Measurements from ENCODE around the gene GLYATL3. TPM values are rescaled to one million over a fixed set of nuclear protein-coding genes. Genes with fewer than 3 reads are reported as not detected.

Gene GLYATL3
- total RNA-seq, 1 donor from 2014 or later: not detected

- no peak for DNase-seq (ENCODE audit: low spot score)
- Mint-ChIP-seq H3K4me1 (ENCODE audit: low read depth) (no peaks in the 10 kb centered on the region), H3K27me3 (ENCODE audit: insufficient read depth) (peaks cover 7% of the 10 kb centered on the region), H3K9me3 (no peaks in the 10 kb centered on the region), H3K27ac (no peak overlapping the region), H3K4me3 (no peak overlapping the region), H3K36me3 (ENCODE audit: low read depth) (no peaks in the 10 kb centered on the region)
- intact Hi-C loops (cut with micrococcal nuclease): no loop called here
These were observed 41.5 kb downstream of the GLYATL3 start for GRCh38 chr6:49541210-49541724.

- Mint-ChIP-seq H3K27ac (no peak overlapping the region), H3K4me3 (no peak overlapping the region), H3K36me3 (ENCODE audit: low read depth) (no peaks in the 10 kb centered on the region), H3K4me1 (ENCODE audit: low read depth) (no peaks in the 10 kb centered on the region), H3K9me3 (no peaks in the 10 kb centered on the region), H3K27me3 (ENCODE audit: insufficient read depth) (peaks cover 14% of the 10 kb centered on the region)
- no peak for DNase-seq (ENCODE audit: low spot score)
- intact Hi-C loops (cut with micrococcal nuclease): no loop called here
These were observed 42.2 kb downstream of the GLYATL3 start for GRCh38 chr6:49541936-49542335.

- no peak overlapping the region for H3K4me3 Mint-ChIP-seq
- no peak overlapping the region for H3K27ac Mint-ChIP-seq
- no peaks in the 10 kb centered on the region for H3K4me1 Mint-ChIP-seq (ENCODE audit: low read depth)
- DNase-seq (ENCODE audit: low spot score): no peak
- H3K27me3 Mint-ChIP-seq (ENCODE audit: insufficient read depth): peaks cover 23% of the 10 kb centered on the region
- H3K9me3 Mint-ChIP-seq: no peaks in the 10 kb centered on the region
- intact Hi-C loops (cut with micrococcal nuclease): no loop called here
- H3K36me3 Mint-ChIP-seq (ENCODE audit: low read depth): no peaks in the 10 kb centered on the region
These were observed 43.5 kb downstream of the GLYATL3 start for GRCh38 chr6:49543087-49543858.

GRCh38 chr6:49546331-49546730, 46.6 kb downstream of the GLYATL3 start:
- Mint-ChIP-seq H3K9me3 (no peaks in the 10 kb centered on the region), H3K36me3 (ENCODE audit: low read depth) (no peaks in the 10 kb centered on the region), H3K4me1 (ENCODE audit: low read depth) (peaks cover 12% of the 10 kb centered on the region), H3K27ac (no peak overlapping the region), H3K27me3 (ENCODE audit: insufficient read depth) (peaks cover 45% of the 10 kb centered on the region), H3K4me3 (no peak overlapping the region)
- DNase-seq (ENCODE audit: low spot score): no peak
- intact Hi-C loops (cut with micrococcal nuclease): no loop called here

DNA sequence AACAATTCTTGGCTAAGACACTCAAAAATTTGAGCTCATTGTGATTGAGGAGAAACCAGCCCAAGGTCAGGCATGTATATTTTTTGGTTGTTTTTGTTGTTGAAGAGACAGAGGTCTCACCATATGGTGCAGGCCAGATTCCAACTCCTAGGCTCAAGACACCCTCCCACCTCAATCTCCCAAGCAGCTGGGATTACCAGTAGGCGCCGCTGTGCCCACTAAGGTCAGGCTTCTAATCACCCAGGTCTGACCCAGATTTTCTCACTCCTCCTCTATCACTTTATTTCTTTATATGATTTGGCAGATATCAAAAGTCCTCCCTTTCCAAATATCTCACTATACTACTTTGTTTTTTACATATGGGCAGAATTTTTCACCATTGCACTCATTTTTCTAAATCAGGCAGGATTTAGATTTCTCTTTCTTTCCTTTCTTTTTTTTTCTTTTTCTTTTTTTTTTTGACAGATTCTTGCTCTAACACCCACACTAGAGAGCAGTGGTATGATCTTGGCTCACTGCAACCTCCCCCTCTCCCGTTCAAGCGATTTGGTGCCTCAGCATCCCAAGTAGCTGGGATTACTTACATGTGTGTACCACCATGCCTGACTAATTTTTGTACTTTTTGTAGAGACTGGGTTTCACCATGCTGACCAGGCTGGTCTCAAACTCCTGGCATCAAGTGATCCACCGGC, 49.0 kb downstream of the GLYATL3 start:
- Mint-ChIP-seq H3K36me3 (ENCODE audit: low read depth) (no peaks in the 10 kb centered on the region), H3K27me3 (ENCODE audit: insufficient read depth) (peaks cover 42% of the 10 kb centered on the region), H3K4me1 (ENCODE audit: low read depth) (peaks cover 20% of the 10 kb centered on the region), H3K27ac (no peak overlapping the region), H3K4me3 (no peak overlapping the region), H3K9me3 (no peaks in the 10 kb centered on the region)
- intact Hi-C loops (cut with micrococcal nuclease): no loop called here
- no peak for DNase-seq (ENCODE audit: low spot score)

DNA sequence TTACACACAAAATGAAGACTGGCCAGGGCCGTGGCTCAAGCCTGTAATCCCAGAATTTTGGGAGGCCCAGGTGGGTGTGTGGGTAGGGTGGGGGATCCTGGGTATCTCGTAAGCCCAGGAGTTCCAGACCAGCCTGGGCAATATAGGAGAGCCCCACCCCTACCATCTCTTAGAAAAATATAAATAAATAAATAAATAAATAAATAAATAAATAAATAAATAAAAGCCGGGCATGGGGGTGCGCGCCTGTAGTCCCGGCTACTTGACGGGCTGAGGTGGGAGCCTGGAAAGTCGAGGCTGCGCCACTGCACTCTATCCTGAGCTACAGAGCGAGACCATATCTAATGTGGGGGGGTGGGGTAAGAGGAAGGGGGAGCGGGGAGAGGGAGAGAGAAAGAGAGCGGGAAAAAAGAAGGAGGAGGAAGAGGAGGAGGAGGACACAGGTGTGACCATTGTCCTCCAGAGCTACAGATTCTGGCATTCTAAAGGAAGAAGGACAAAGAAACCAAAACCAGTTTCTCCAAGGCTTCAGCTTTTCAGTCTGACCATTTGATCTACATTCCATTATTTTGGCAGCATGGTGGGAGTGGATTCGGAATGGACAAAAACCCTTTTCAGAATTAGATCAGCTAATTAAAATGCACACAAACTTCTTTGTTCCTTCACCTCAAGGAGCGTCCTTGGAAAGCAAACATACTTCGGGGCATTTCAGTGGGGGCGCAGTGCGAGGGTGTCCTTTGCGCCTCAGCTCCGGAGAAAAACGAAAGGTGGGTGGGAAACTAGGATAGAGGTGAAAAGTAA, 50.2 kb downstream of the GLYATL3 start:
- H3K27ac Mint-ChIP-seq: no peak overlapping the region
- H3K4me1 Mint-ChIP-seq (ENCODE audit: low read depth): peaks cover 20% of the 10 kb centered on the region
- peak overlapping the region; percentile 83 for H3K4me3 Mint-ChIP-seq
- no peaks in the 10 kb centered on the region for H3K36me3 Mint-ChIP-seq (ENCODE audit: low read depth)
- H3K9me3 Mint-ChIP-seq: no peaks in the 10 kb centered on the region
- intact Hi-C loops (cut with micrococcal nuclease): no loop called here
- no peak for DNase-seq (ENCODE audit: low spot score)
- H3K27me3 Mint-ChIP-seq (ENCODE audit: insufficient read depth): peaks cover 40% of the 10 kb centered on the region

- Mint-ChIP-seq H3K9me3 (no peaks in the 10 kb centered on the region), H3K4me1 (ENCODE audit: low read depth) (peaks cover 20% of the 10 kb centered on the region), H3K4me3 (peak within 1 kb of the TSS; percentile 83), H3K27ac (peak within 1 kb of the TSS; percentile 19), H3K36me3 (ENCODE audit: low read depth) (no peaks in the 10 kb centered on the region), H3K27me3 (ENCODE audit: insufficient read depth) (peaks cover 40% of the 10 kb centered on the region)
- intact Hi-C loops (cut with micrococcal nuclease): loop anchor here (1.0 kb wide), 2 partner anchors 57 to 87 kb away; partner anchors contain the start of genes CENPQ and MMUT
- DNase-seq (ENCODE audit: low spot score): no peak
These were observed 50.9 kb downstream of the GLYATL3 start, which contains the start of gene C6orf141 for GRCh38 chr6:49550492-49551077. Gene C6orf141, plus strand, starts transcription at chr6:49550668. Its CDS starts 125 bp downstream, at chr6:49550793.

DNA sequence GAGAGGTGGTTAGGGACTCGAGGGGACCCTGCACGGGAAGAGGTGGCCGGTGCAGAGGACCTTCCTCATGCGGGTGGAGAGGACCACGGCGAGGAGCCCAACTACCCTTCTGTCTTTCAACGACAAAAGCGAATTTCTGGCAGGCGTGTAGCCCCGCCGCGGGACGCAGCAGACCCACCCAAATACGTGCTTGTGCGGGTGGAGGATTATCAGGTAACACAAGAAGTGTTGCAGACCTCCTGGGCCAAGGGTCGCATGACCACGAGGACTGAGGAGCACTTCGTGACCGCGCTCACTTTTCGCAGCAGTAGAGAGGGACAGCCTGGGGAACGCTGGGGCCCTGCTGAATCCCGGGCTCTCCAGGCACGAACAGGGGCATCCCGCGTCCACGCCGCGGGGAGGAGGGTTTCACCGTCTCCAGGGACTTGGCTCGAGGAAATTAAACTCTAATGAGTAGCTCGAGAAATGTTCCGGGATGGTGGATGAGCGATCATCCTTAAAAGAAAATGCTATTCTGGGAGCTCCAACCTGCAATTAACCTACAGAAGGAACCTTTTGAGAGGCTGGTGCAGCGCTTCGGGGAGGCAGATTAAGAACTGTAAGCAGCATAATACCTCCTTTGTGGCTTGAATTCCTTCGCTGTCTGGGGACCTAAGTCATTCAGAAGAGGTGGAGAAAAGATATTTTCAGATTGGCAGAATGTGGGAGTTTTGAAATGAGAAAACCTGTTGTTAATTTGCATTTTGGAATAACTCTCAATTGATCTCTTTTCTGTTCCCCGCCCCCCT, 51.5 kb downstream of the GLYATL3 start:
- DNase-seq (ENCODE audit: low spot score): no peak
- Mint-ChIP-seq H3K36me3 (ENCODE audit: low read depth) (no peaks in the 10 kb centered on the region), H3K4me1 (ENCODE audit: low read depth) (peaks cover 23% of the 10 kb centered on the region), H3K27me3 (ENCODE audit: insufficient read depth) (peaks cover 40% of the 10 kb centered on the region), H3K9me3 (no peaks in the 10 kb centered on the region), H3K27ac (peak overlapping the region; percentile 19), H3K4me3 (peak overlapping the region; percentile 83)
- intact Hi-C loops (cut with micrococcal nuclease): loop anchor here (1.0 kb wide), 2 partner anchors 56 to 88 kb away; partner anchors contain the start of genes CENPQ and MMUT

GRCh38 chr6:49551866-49552129, 52.1 kb downstream of the GLYATL3 start:
- H3K27me3 Mint-ChIP-seq (ENCODE audit: insufficient read depth): peaks cover 35% of the 10 kb centered on the region
- peaks cover 28% of the 10 kb centered on the region for H3K4me1 Mint-ChIP-seq (ENCODE audit: low read depth)

DNA sequence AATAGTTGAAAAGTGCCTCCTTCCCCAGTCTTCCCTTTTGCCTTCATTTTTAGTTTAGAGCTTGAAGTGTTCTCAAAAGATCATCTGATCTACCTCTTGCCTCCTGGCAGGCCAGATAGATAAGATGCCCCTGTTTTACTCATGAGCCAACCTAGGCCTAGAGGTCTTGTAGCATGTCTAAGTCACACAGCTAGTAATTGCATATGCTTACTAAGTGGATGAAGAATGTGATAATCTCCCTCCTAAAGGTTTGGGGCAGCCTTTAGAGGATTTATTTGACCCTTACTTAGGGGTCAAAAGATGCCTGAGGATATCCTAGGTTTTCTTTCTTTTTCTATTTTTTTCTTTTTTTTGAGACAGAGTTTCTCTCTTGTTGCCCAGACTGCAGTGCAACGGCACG, 52.9 kb downstream of the GLYATL3 start:
- Mint-ChIP-seq H3K36me3 (ENCODE audit: low read depth) (no peaks in the 10 kb centered on the region), H3K27me3 (ENCODE audit: insufficient read depth) (peaks cover 28% of the 10 kb centered on the region), H3K4me1 (ENCODE audit: low read depth) (peaks cover 28% of the 10 kb centered on the region), H3K4me3 (no peak overlapping the region), H3K9me3 (no peaks in the 10 kb centered on the region), H3K27ac (no peak overlapping the region)
- DNase-seq (ENCODE audit: low spot score): no peak
- intact Hi-C loops (cut with micrococcal nuclease): no loop called here

More at GRCh38 chr6:49551866-49552129, 52.1 kb downstream of the GLYATL3 start:
- DNase-seq (ENCODE audit: low spot score): no peak
- peak overlapping the region; percentile 83 for H3K4me3 Mint-ChIP-seq
- H3K9me3 Mint-ChIP-seq: no peaks in the 10 kb centered on the region
- no peak overlapping the region for H3K27ac Mint-ChIP-seq
- H3K36me3 Mint-ChIP-seq (ENCODE audit: low read depth): no peaks in the 10 kb centered on the region
- intact Hi-C loops (cut with micrococcal nuclease): loop anchor here (1.0 kb wide), 2 partner anchors 56 to 88 kb away; partner anchors contain the start of genes CENPQ and MMUT

GRCh38 chr6:49553384-49553783, 53.7 kb downstream of the GLYATL3 start:
- intact Hi-C loops (cut with micrococcal nuclease): no loop called here

GRCh38 chr6:49555951-49556350, 56.2 kb downstream of the GLYATL3 start:
- no peaks in the 10 kb centered on the region for H3K9me3 Mint-ChIP-seq
- intact Hi-C loops (cut with micrococcal nuclease): no loop called here
- H3K36me3 Mint-ChIP-seq (ENCODE audit: low read depth): no peaks in the 10 kb centered on the region
- H3K4me1 Mint-ChIP-seq (ENCODE audit: low read depth): peaks cover 20% of the 10 kb centered on the region
- H3K4me3 Mint-ChIP-seq: no peak overlapping the region
- no peak for DNase-seq (ENCODE audit: low spot score)
- H3K27me3 Mint-ChIP-seq (ENCODE audit: insufficient read depth): peaks cover 3% of the 10 kb centered on the region
- H3K27ac Mint-ChIP-seq: no peak overlapping the region

More at GRCh38 chr6:49553384-49553783, 53.7 kb downstream of the GLYATL3 start:
- Mint-ChIP-seq H3K4me1 (ENCODE audit: low read depth) (peaks cover 28% of the 10 kb centered on the region), H3K36me3 (ENCODE audit: low read depth) (no peaks in the 10 kb centered on the region), H3K9me3 (no peaks in the 10 kb centered on the region), H3K27me3 (ENCODE audit: insufficient read depth) (peaks cover 24% of the 10 kb centered on the region), H3K4me3 (no peak overlapping the region), H3K27ac (no peak overlapping the region)
- no peak for DNase-seq (ENCODE audit: low spot score)
